Activated CD8-positive, alpha-beta memory T cell treated with anti-CD3 and anti-CD28 coated beads for 48 hours (primary cell): ENCODE data around the gene ANTXRL.
"Not testable (repeated sequence)": the region's sequence is repeated elsewhere in the genome, so short reads cannot be mapped to it uniquely, and the experiment has no call there.

Source experiments
- DNase-seq, 3 experiments: peaks; one replicate each; pipeline ENCODE4 v3.0.0-alpha.2; 2020; ENCODE audit warnings: low read depth in 2 of 3, low spot score in 2 of 3

Gene ANTXRL

GRCh38 chr10:46293832-46294640 is 7.2 kb downstream of the ANTXRL start:
- no peak for DNase-seq

- no peak for DNase-seq
These were observed 7.9 kb downstream of the ANTXRL start for GRCh38 chr10:46294641-46295220.

GRCh38 chr10:46295350-46296010 is 8.7 kb downstream of the ANTXRL start:
- DNase-seq: not testable (repeated sequence)

- not testable (repeated sequence) for DNase-seq
These were observed 9.3 kb downstream of the ANTXRL start for GRCh38 chr10:46296086-46296485.

- no peak for DNase-seq
These were observed 9.9 kb downstream of the ANTXRL start for GRCh38 chr10:46296641-46297141.

- no peak for DNase-seq
These were observed 10.8 kb downstream of the ANTXRL start for GRCh38 chr10:46297406-46298204.

GRCh38 chr10:46298477-46299285 is 11.9 kb downstream of the ANTXRL start:
- no peak for DNase-seq

- DNase-seq: no peak
These were observed 12.4 kb downstream of the ANTXRL start for GRCh38 chr10:46299286-46299535.

- no peak for DNase-seq
These were observed 13.0 kb downstream of the ANTXRL start for GRCh38 chr10:46299536-46300369.

GRCh38 chr10:46300370-46300711 is 13.5 kb downstream of the ANTXRL start:
- not testable (repeated sequence) for DNase-seq

GRCh38 chr10:46301056-46301645 is 14.4 kb downstream of the ANTXRL start:
- no peak for DNase-seq

GRCh38 chr10:46301721-46302479 is 15.1 kb downstream of the ANTXRL start:
- no peak for DNase-seq

GRCh38 chr10:46302765-46303352 is 16.1 kb downstream of the ANTXRL start:
- not testable (repeated sequence) for DNase-seq

GRCh38 chr10:46304062-46304461 is 17.3 kb downstream of the ANTXRL start:
- no peak for DNase-seq

GRCh38 chr10:46304671-46305070 is 17.9 kb downstream of the ANTXRL start:
- DNase-seq: not testable (repeated sequence)

GRCh38 chr10:46305079-46305818 is 18.5 kb downstream of the ANTXRL start:
- DNase-seq: no peak

- no peak for DNase-seq
These were observed 19.2 kb downstream of the ANTXRL start for GRCh38 chr10:46305986-46306385.
